HG03378 (cell line): ENCODE data around the gene FGF12.
"Not testable (repeated sequence)": the region's sequence is repeated elsewhere in the genome, so short reads cannot be mapped to it uniquely, and the experiment has no call there.

Experiments
- ATAC-seq: cut with Tn5 transposase; IDR thresholded peaks from one replicate; pipeline ENCODE4 v1.9.1; 2021; ENCODE audit warnings: mild to moderate bottlenecking, moderate library complexity; ENCODE audit not compliant: unreplicated experiment

FGF12 gene

GRCh38 chr3:192727032-192727847, at the start of gene FGF12:
Gene FGF12 (minus strand): TSS chr3:192727541.
- ATAC-seq = no peak

- not testable (repeated sequence) for ATAC-seq
Observed at GRCh38 chr3:192774341-192774740, 47.0 kb upstream of the FGF12 start.

GRCh38 chr3:192772240-192772894, 45.0 kb upstream of the FGF12 start:
- no peak for ATAC-seq

GRCh38 chr3:192758654-192759053, 31.3 kb upstream of the FGF12 start:
- ATAC-seq = no peak

GRCh38 chr3:192751148-192751547, 23.8 kb upstream of the FGF12 start:
- ATAC-seq = no peak

GRCh38 chr3:192750201-192750600, 22.9 kb upstream of the FGF12 start:
- no peak for ATAC-seq

GRCh38 chr3:192747746-192748145, 20.4 kb upstream of the FGF12 start:
- ATAC-seq = no peak

- no peak for ATAC-seq
Observed at GRCh38 chr3:192747145-192747544, 19.8 kb upstream of the FGF12 start.

GRCh38 chr3:192745150-192745549, 17.8 kb upstream of the FGF12 start:
- no peak for ATAC-seq

- not testable (repeated sequence) for ATAC-seq
Observed at GRCh38 chr3:192744604-192745003, 17.3 kb upstream of the FGF12 start.

GRCh38 chr3:192737506-192737905, 10.2 kb upstream of the FGF12 start:
- no peak for ATAC-seq

GRCh38 chr3:192731233-192731632, 3.9 kb upstream of the FGF12 start:
- ATAC-seq = no peak

GRCh38 chr3:192726385-192726784, 956 bp downstream of the FGF12 start:
- ATAC-seq = no peak

GRCh38 chr3:192719964-192720363, 7.4 kb downstream of the FGF12 start:
- no peak for ATAC-seq

GRCh38 chr3:192718156-192718555, 9.2 kb downstream of the FGF12 start:
- no peak for ATAC-seq

- no peak for ATAC-seq
Observed at GRCh38 chr3:192715126-192715525, 12.2 kb downstream of the FGF12 start.

- ATAC-seq = not testable (repeated sequence)
Observed at GRCh38 chr3:192711126-192711525, 16.2 kb downstream of the FGF12 start.

GRCh38 chr3:192710366-192710765, 17.0 kb downstream of the FGF12 start:
- no peak for ATAC-seq

- ATAC-seq = no peak
Observed at GRCh38 chr3:192706272-192706671, 21.1 kb downstream of the FGF12 start.

GRCh38 chr3:192700885-192701284, 26.5 kb downstream of the FGF12 start:
- no peak for ATAC-seq

GRCh38 chr3:192696943-192697587, 30.3 kb downstream of the FGF12 start:
- no peak for ATAC-seq
